ENCODE results near the gene PSMA5. TPM values are rescaled to one million over a fixed set of nuclear protein-coding genes. Genes with fewer than 3 reads are reported as not detected.
A peak's percentile ranks its signal among the peaks of the same experiment; 100 is the strongest.
"Not testable (repeated sequence)": the region's sequence is repeated elsewhere in the genome, so short reads cannot be mapped to it uniquely, and the experiment has no call there.

PSMA5 gene
- total RNA-seq, 1 donor = 56.1 TPM

- TF ChIP-seq CTCF (IDR thresholded peaks at IDR 0.05; ENCODE audit: insufficient read depth, low read length) = no peak
- peak overlapping the region; percentile 65 for H3K4me3 ChIP-seq (ENCODE audit: low read depth, low read length)
Measured at GRCh38 chr1:109396871-109397580, 29.2 kb downstream of the PSMA5 start.

GRCh38 chr1:109396513-109396839 is 29.8 kb downstream of the PSMA5 start:
- DNase-seq (ENCODE audit: low read depth) = no peak

More at GRCh38 chr1:109396871-109397580, 29.2 kb downstream of the PSMA5 start:
- no peak for DNase-seq (ENCODE audit: low read depth)

GRCh38 chr1:109395602-109396512 is 30.4 kb downstream of the PSMA5 start:
- TF ChIP-seq CTCF (IDR thresholded peaks at IDR 0.05; ENCODE audit: insufficient read depth, low read length) = no peak
- no peak for DNase-seq (ENCODE audit: low read depth)
- H3K4me3 ChIP-seq (ENCODE audit: low read depth, low read length) = no peak overlapping the region

More at GRCh38 chr1:109396513-109396839, 29.8 kb downstream of the PSMA5 start:
- no peak for TF ChIP-seq CTCF (IDR thresholded peaks at IDR 0.05; ENCODE audit: insufficient read depth, low read length)
- H3K4me3 ChIP-seq (ENCODE audit: low read depth, low read length) = no peak overlapping the region

- not testable (repeated sequence) for H3K4me3 ChIP-seq (ENCODE audit: low read depth, low read length); DNase-seq (ENCODE audit: low read depth)
Measured at GRCh38 chr1:109395282-109395599, 31.0 kb downstream of the PSMA5 start.

GRCh38 chr1:109394591-109395281 is 31.5 kb downstream of the PSMA5 start:
- no peak overlapping the region for H3K4me3 ChIP-seq (ENCODE audit: low read depth, low read length)
- TF ChIP-seq CTCF (IDR thresholded peaks at IDR 0.05; ENCODE audit: insufficient read depth, low read length) = no peak
- DNase-seq (ENCODE audit: low read depth) = no peak

- no peak for DNase-seq (ENCODE audit: low read depth)
- no peak overlapping the region for H3K4me3 ChIP-seq (ENCODE audit: low read depth, low read length)
- no peak for TF ChIP-seq CTCF (IDR thresholded peaks at IDR 0.05; ENCODE audit: insufficient read depth, low read length)
Measured at GRCh38 chr1:109393617-109394233, 32.5 kb downstream of the PSMA5 start.

Data from fibroblast of the aortic adventitia (primary cell).